Measurements from ENCODE around the gene ARFIP1.

The ARFIP1 gene

GRCh38 chr4:152961014-152961772 is 181.4 kb downstream of the ARFIP1 start:
- no peak for DNase-seq (ENCODE audit: low read depth in 2 of 2)

- DNase-seq (ENCODE audit: low read depth in 2 of 2): no peak
These were observed 182.0 kb downstream of the ARFIP1 start for GRCh38 chr4:152961773-152962115.

Data from fibroblast of skin of left biceps (primary cell).